PC-9 (cell line): Measurements from ENCODE around the gene AMZ1.

Experiments
- EZH2 ChIP-seq: fragments of 200-600 bp; sonication (generic); IDR thresholded peaks from 2 replicates; pipeline ENCODE4 v1.8.0; 2017; ENCODE audit warnings: antibody characterized with exemption, low read depth
- TF ChIP-seq, protein P1 (sequence below): fragments of 200-600 bp; sonication (generic); conservative IDR thresholded peaks from 2 replicates; pipeline ENCODE4 v1.6.1; 2017; ENCODE audit warnings: mixed run types, antibody characterized with exemption, mild to moderate bottlenecking, moderate library complexity

DNA sequence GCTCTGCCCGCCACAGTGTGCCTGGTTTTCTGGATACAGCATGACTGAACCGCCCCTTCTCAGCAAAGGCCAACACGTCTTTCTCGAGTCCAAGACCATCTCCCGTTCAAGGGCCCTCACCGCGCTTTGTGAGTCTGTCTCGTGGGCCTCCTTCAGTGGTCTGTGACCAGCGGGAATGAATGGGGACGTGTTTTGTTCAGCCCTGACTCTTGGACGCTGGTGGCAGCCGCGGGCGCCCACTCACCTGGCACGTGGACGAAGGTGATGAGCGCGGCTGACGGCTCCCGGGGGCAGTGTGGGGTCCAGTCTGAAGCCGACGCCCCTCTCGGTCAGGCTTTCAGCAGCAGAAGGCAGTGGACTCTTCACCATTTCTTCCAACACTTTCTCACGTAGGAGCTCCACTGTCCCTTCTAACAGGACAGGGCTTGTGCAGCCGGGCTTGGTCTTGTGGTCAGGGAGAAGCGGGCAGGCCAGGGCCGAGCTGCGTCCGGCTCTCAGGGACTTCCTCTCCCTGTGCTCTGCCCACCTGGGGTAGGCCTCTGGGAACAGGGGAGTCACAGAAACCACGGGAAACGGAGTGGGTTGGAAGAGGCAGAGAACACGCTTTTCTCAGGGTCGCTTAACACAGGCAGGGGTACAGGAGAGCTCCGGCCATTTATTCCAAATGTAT, 30.4 kb downstream of the AMZ1 start:
- TF ChIP-seq, protein P1, sequence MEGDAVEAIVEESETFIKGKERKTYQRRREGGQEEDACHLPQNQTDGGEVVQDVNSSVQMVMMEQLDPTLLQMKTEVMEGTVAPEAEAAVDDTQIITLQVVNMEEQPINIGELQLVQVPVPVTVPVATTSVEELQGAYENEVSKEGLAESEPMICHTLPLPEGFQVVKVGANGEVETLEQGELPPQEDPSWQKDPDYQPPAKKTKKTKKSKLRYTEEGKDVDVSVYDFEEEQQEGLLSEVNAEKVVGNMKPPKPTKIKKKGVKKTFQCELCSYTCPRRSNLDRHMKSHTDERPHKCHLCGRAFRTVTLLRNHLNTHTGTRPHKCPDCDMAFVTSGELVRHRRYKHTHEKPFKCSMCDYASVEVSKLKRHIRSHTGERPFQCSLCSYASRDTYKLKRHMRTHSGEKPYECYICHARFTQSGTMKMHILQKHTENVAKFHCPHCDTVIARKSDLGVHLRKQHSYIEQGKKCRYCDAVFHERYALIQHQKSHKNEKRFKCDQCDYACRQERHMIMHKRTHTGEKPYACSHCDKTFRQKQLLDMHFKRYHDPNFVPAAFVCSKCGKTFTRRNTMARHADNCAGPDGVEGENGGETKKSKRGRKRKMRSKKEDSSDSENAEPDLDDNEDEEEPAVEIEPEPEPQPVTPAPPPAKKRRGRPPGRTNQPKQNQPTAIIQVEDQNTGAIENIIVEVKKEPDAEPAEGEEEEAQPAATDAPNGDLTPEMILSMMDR, result no peak
- no peak for TF ChIP-seq EZH2
